Activated T-helper 1 cell treated with anti-CD3 and anti-CD28 coated beads, Interleukin-2, amount 50 U/mL, for 16 hours (primary cell): Measurements from ENCODE around the gene DGKD.
"Not testable (repeated sequence)": the region's sequence is repeated elsewhere in the genome, so short reads cannot be mapped to it uniquely, and the experiment has no call there.

Experiments
- DNase-seq, 2 donors: peaks; one replicate each; pipeline ENCODE4 v3.0.0-alpha.2; 2020; ENCODE audit warnings: low read depth in 1 of 2, low spot score in 1 of 2

DGKD gene

DNA sequence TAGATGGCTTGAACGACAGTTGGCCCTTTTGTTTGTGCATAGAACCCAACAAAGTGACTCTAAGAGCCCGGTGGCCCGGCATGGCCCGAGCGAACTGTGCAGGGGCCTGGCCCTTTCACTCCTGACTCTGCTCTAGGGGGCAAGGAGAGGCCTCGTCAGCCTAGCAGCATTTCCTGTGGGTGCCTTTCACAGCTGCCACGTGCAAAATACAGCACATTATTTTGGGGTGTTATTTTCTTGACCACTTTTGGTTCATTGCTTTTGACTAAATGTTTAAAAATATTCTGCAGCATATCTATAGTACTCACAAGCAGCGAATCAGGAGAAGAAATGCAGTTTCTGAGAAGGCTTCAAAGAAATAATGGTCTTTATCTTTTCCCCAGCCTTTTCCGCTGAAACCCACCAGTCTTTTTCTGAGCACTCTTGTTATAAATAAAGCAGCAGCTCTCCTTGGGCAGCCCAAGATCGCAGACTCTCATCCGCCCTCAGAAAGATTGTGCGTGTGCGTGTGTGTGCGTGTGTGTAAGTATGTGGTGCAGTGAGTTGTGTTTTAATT, 31.3 kb downstream of the DGKD start:
- no peak for DNase-seq

DNA sequence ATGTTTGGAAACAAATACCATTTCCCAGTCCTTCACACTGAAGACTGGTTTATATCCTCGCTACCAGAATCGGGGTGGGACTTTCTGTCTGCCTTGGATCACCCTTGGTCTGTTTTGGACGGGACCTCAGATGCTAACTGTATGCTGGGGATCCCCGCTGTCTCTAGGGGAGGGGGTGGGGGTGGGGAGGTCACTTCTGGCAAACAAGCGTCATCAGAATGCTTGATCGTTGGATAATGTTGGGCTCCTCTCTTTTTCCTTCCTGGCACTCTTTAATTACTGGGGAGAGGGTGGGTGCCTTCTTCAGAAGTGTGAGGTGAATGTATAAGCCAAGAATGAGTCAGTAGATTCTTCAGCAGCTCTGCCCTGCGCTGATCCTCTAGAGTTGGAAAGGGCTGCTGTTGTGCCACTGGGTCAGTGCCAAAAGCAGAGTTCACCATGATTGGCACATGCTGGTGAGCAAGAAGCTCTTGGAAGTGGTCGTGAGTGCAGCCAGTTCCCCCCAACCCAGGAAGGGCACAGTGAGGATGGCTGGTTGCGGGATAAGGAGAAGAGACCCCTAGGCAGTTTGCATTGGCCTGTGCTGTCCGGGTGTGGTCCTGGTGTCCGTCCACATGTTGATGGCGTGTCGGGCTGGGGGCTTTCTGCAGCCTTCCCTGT, 32.2 kb downstream of the DGKD start:
- DNase-seq = no peak

DNA sequence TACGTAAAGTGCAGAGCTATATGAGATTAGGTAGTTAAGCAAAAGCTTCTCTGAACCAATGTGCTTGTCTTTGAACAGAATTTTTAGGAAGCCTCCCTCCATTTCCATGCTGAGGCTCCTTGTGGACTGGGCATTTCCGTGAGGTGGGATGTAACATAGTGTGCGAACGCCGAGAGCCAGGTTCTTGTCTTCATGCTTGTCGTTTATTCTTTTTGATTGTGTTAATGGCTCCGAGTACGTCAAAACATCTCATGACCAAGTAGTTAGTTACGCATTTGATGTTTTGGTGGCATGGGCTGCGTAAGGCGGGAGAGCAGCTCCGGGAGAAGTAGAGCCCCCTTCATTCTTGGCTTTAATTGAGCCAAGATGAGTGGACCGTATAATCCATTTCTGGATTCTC, 32.9 kb downstream of the DGKD start:
- DNase-seq = no peak

DNA sequence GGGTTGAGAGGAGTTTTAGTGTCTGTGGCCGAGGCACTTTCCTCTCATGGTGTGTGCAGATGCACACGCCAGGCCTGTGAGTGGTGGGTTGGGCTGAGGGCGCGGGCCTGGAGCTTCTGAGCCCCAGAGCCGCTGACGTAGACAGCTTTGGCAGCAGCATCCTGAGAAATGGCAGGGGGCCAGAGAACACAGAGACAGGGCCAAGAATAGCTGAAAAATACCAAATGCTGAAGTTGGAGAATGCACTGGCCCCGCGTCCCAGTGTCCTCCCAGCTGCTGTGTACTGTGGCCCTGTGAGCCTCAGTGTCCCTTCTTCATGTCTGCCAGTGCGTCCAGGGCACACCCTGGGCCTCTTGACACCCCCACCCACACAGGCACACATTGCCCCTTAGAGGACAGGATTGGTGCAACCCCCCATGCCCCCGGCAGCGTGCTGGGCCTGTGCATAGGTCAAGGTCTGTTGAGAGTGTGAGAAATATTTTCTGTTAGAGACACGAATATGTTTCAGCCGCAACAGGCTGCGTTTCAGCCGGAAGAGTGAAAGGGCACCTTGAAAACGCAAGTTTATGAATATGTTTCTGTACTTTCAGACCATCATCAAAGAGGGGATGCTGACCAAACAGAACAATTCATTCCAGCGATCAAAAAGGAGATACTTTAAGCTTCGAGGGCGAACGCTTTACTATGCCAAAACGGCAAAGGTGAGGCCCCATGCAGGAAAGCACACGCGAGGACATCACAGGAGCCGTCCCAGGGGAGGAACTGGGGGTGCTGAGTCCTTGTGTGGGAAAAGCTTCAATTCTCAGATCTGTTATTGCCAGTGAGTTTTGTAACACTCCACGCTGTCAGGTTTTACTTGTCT, 33.6 kb downstream of the DGKD start:
- DNase-seq = no peak

DNA sequence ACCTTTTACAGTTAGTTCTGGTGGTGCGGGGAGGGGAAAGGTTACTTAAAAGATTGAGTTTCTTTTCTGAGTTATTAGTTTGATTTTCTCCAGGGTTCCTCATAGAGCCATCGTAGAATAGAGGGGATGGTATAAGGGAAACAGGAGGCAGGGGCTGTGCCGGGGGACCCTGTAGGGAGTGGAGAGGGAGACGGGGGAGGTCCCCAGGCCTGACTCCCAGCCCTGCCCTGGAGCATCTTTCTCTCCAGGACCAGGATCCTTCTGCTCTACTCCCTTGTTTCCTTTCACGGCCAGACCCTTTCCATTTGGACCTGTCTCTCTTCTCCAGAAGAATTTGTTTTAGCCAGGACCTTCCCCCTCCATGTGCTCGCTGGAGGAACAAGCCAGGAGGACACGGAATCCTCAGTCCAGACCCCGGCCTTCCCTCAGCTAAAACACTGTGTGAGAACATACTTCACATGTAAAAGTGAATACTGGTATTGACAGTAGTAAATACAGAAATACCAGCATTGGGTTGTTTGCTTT, 35.4 kb downstream of the DGKD start:
- no peak for DNase-seq

DNA sequence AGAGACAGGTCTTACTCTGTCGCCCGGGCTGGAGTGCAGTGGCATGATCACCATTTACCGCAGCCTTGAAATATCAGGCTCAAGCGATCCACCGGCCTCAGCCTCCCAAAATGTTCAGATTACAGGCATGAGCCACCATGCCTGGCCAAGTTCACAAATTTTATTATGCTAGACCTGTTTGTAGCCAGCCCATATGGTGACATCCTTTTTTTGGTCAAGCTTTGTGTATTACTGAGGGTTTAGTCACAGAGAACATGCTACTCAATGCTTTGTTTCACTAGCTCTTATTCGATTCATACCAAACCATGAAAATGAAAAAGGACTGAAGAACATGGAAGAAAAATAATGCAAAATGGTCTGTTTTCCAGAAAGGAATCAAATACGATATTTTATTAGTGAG, 41.4 kb downstream of the DGKD start:
- DNase-seq = no peak

DNA sequence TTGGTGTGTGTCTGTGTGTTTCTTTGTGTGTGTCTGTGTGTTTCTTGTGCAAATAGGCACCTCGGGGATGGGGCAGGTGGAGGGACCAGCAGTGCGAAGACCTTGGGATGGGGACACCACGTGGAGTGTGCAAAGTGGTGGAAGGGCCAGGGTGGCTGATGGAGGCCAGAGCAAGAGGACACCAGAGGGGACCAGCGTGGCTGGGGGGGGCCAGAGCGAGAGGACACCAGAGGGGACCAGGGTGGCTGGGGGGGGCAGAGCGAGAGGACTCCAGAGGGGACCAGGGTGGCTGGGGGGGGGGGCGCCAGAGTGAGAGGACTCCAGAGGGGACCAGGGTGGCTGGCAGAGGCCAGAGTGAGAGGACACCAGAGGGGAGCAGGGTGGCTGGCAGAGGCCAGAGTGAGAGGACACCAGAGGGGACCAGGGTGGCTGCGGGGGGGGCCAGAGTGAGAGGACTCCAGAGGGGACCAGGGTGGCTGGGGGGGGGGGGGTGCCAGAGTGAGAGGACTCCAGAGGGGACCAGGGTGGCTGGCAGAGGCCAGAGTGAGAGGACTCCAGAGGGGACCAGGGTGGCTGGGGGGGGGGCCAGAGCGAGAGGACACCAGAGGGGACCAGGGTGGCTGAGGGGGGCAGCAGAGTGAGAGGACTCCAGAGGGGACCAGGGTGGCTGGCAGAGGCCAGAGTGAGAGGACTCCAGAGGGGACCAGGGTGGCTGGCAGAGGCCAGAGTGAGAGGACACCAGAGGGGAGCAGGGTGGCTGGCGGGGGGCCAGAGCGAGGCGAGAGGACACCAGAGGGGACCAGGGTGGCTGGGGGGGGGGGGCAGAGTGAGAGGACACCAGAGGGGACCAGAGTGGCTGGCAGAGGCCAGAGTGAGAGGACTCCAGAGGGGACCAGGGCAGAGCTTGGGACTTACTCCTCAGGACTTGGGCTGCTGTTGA, 42.7 kb downstream of the DGKD start:
- not testable (repeated sequence) for DNase-seq

DNA sequence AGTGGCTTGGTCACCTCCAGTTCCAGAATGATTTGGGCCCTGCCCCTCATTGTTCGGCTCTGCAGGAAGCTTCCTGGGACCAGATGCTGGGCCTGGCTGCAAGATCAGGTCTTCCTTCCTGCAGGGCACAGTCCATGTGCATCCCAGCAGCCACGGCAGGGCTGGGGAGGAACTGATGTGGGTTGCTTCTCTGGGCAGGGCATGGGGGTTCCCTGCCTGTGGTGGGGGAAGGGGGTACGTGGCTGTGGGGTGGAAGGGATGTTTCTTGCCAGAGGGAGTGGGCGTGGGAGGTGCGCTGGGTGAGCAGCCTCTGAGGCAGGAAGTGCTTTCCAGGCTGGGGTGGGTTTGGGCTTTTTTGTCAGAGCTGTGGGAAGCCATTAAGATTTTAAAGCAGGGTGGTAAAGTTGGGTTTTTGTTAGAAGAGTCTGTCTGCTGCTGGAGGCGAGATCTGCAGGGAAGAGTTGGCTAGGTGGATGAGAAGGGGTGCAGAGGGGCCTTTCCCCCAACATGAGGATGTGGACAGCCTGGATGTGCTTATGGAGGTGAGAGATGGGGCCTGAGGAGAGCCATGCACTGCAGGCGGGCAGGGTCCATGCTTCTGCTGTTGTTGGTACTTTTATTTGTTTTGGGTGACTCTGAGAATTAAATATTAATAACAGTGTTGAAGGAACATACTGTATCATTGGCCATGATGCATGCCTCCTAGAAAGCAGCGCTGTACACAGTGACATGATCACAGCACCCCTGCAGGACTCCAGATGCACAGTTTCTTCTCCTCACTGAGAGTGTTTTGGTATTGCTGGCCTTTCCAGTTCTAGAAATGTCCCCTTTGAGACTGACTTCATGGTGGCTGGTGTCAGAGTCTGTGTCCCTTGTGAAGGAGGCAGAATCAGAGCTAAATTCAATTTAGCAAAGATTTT, 45.3 kb downstream of the DGKD start:
- DNase-seq = no peak

DNA sequence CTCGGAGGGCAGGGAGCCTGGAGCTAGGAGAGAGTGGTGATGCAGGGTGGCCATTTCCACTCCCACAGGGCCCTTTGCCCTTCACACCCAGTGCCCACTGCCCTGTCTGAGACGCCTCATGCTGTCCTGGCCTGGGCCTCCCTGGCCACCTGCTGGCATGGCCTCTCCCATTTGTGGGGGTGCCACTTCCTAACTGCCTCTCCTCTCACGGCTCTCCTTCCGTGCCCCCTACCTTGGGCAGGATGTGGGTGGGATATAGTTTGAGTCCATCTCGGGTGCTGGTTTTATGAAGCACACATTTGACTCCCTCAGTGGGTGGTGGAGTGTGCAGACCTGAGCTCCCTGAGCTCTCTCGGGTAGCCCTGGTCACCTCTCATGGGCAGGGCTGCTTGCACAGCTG, 46.0 kb downstream of the DGKD start:
- DNase-seq = no peak

DNA sequence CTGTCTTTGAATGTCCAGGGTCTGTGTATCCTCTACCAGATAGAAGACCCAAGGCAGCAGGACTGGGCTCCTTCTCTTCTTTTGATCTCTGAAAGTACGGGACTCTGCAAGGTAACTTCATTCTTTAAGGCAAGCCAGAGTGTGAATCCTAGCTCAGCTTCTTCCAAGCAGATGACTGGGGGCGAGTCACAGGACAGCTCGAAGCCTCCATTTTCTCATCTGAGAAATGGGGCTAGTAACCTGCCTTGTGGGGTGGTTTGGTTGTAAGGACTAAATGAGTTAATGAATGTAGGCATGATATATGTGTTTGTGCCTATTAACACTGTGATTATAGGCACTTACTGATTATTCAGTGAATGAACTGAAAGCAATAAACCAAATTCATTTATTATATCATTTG, 46.7 kb downstream of the DGKD start:
- no peak for DNase-seq

DNA sequence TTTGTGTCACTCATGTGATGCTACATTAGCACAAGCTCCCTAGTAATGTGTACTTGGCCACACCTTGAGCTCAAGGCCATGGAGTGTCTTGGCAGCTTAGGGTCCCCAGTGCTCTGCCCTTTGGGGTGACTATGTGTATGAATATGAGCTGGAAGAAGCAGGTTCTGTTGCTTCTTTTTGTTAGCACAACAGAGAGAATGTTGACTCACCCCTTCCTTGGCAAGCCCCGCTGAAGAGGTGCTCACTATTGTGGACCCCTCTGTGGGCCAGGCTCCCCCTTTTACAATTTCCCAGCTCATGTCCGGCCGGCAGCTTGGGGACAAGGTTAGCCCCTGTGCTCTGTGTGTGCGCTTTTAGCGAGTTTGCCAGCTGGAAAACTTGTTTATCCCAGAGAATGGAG, 48.1 kb downstream of the DGKD start:
- DNase-seq = no peak

DNA sequence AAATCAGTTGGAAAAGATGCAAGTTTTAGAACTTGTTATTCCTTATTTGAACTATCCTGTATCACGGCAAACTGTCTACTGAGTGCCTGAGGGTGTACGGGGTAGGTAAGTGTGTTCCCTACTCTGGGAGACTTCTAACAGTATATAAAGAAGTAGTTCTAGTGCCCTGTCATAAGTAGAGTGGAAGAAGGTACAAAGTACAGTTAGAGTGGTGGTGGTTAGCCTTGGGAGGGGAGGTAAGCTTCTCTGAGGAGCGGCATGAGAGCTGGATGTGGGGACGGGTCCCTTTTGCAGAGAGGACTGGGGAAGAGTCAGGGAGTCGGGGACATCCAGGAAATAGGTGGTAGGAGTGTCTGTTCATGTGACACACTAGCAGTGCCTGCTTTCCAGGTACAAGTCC, 48.5 kb downstream of the DGKD start:
- DNase-seq = no peak

DNA sequence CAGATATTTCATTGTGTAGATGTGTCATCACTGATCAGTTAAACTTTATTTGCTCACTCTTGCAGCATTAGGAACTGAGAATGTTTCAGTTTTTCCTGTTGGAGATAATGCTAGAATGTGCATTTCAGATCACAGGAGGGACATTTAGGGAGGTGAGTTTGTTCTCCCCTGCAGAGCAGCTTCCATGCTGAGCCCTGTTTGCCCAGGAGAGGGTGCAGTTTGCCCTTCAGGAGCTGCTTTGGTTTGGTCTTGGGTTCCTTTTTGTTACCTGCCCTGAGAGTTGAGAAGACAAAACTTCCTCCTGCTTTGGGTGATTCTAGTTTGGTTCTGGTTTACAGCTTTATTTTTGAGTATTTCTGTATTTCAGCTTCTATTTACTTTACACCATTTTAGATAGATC, 49.9 kb downstream of the DGKD start:
- DNase-seq = peak; percentile 37 to 40

DNA sequence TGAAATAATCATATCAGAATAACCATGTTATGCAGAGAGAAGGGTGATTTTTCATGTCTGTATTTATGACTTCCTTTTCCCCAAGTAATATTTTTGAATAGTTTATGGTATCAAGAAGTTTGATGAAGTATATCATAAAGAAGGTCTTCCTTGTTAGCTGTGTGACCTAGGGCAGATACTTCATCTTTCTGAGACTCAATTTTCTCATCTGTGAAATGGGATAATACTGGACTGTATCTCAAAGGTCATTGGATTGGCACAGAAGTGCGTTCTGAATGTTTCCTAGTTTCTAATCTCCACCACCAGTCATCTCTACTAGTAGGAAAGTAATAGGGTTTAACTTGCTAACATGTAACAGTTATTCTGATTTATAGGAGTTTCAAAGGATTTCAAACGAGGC, 52.6 kb downstream of the DGKD start:
- DNase-seq = no peak

DNA sequence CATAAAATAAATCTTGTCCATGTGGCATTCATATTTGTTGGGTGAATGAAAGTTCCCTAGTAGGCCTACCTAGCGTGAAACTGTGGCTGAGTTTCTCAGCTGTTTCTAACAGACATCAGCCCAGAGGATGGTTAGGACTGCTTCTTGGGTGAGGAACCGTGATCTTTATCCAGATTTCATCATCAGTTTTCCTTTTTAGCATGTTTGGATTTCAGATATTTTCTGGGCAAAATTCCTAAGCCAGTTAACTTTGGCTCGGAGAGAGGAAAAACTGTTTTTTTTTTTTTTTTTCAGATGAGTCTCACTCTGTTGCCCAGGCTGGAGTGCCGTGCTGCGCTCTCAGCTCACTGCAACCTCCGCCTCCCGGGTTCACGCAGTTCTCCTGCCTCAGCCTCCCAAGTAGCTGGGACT, 53.5 kb downstream of the DGKD start:
- DNase-seq = no peak

DNA sequence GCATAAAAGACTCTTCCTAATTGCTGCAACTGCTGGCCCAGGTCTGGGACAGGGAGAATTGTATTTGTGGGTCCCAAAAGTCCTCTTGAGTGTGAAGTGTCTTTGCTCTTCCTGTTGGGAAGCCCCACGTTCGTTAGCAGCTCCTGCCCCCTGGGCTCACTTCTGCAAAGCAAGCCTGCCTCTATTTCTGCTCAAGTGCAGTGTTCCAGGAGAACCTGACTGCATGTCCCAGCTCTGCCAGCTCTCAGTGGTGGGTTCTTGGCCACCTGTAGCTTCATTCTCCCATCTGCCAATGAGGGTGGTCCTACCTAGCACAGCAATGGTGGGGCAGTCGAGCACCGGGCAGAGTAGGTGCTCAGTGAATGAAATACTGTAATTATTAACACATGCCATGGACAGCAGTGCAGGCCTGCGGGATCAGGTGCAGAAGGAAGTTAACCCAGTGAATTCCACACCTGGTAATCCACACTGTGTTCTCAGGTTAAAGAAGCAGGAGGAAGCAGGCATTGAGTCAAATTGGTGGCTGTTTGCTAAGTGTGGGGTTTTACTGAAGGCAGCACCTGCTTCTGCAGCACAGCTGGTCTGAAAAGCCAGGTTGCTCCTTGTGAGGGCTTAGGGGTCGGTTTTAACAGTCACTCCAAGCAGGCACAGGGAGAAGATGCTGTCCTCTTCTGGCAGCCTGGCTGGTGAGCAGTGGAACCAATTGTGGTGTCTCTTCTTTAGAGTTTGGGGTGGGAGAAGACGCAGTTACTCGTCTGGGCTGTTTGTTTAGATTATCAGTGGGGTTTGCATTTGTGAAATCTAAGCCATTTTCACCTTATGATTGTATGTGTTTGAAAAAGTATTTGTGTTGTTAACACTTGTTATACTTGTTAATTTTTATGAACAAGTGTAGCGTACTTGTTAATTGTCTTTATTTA, 54.3 kb downstream of the DGKD start:
- no peak for DNase-seq

DNA sequence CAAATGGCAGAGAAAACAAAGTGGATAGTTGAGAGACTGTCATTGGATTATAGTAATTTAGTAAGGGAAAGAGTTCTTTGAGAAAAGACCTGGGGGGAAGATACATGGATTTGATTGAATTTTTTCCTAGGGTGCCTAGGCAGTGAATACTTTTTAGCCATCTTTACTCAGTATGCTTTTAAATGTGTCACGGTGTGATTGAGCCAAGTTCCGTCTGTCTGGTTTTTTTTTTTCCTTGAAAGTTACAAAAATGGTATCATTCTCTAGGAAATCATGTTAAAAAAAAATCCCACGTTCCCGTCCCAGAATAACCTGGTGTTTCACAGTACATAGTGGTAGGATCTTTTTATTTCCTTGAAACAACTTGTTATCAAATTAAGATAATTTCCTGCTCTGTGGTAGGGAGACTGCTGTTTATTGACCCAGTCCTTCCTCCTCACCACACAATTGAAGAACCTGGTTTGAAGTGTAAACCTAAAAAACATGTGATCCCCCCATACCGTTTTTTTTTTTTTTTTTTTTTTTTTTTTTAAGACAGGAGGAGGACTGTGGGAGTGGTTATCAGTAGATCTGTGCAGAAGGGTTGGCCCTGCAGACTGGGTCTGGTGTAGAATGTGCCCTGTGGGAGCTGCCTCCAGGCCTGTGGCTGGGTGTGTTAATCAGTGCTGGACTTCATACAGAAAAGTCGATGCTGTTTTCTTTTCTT, 55.1 kb downstream of the DGKD start:
- no peak for DNase-seq

DNA sequence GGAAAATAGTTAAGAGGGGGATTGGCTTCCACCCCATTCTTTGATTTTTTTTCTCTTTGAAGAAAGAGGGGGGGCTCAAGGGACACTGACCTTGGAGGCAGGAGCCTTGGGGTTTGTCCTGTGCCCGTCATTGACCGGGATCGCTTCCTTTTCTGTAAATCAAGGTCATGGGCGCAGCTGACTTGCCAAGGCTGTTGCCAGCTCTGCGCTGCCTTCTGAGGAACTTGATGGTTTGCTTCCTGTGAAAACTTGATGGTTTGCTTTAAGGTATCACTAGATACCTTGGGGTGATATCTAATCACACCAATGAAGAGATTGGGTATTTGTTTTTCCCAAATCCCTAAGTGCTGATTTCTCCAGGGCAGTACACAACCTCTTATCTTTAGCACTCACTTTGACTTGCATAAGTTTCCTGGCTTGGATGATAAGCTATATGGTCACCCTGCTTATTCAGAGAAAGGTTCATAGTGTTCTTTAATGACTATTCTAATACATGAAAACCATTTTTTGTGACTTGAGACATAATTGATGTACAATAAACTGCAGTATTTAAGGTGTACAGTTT, 56.0 kb downstream of the DGKD start:
- no peak for DNase-seq
